Stimulated activated CD8-positive, alpha-beta memory T cell treated with anti-CD3 and anti-CD28 coated beads, Interleukin-15, amount 100 ng/mL, for 48 hours (primary cell): Measurements from ENCODE around the gene RPS17.
"Not testable (repeated sequence)": the region's sequence is repeated elsewhere in the genome, so short reads cannot be mapped to it uniquely, and the experiment has no call there.

Experiments
- DNase-seq, 2 donors: peaks; one replicate each; pipeline ENCODE4 v3.0.0-alpha.2; 2020; ENCODE audit warnings: low read depth in 2 of 2

The RPS17 gene

GRCh38 chr15:82507693-82508092, 32.6 kb downstream of the RPS17 start:
- not testable (repeated sequence) for DNase-seq

- DNase-seq, result not testable (repeated sequence)
Measured at GRCh38 chr15:82507087-82507486, 33.2 kb downstream of the RPS17 start.

GRCh38 chr15:82505842-82506241, 34.4 kb downstream of the RPS17 start:
- not testable (repeated sequence) for DNase-seq

GRCh38 chr15:82504074-82504473, 36.2 kb downstream of the RPS17 start:
- not testable (repeated sequence) for DNase-seq

GRCh38 chr15:82502700-82503339, 37.4 kb downstream of the RPS17 start:
- not testable (repeated sequence) for DNase-seq

GRCh38 chr15:82500772-82501171, 39.5 kb downstream of the RPS17 start:
- not testable (repeated sequence) for DNase-seq

GRCh38 chr15:82497978-82498377, 42.3 kb downstream of the RPS17 start:
- DNase-seq, result not testable (repeated sequence)

- DNase-seq, result not testable (repeated sequence)
Measured at GRCh38 chr15:82488250-82488649, 52.0 kb downstream of the RPS17 start.

- DNase-seq, result not testable (repeated sequence)
Measured at GRCh38 chr15:82487045-82487444, 53.2 kb downstream of the RPS17 start.
